ENCODE data around the gene LRBA. TPM values are rescaled to one million over a fixed set of nuclear protein-coding genes. Genes with fewer than 3 reads are reported as not detected.

LRBA gene
- total and polyA plus RNA-seq, 2 donors (not counting 3 experiments of a cell fraction or from before 2014, with no cell fraction given) = 18.0 to 35.1 TPM

DNA sequence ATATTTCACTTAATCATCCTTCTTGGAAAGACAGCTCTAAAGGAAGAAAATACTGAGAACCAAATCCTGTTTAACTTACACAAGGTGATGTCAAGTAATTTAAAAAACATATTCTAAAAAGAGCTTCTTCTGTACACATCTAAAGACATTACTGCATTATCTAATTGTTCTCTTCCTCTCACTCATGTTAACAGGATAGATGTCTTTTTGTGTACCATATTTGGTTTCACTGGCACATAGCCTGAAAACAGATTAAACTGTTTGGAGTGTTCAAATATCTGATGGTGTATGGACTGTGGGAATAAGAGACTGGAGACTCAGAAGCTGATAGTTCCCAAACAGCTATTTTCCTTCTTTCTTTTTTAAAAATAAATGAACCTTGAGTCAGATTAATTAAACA, 646.4 kb downstream of the LRBA start:
- Histone ChIP-seq H3K9ac (replicated peaks; ENCODE audit: extremely low read depth, insufficient read depth, low read length) (no peak overlapping the region), H3K4me1 (ENCODE audit: control insufficient read depth, extremely low read depth, insufficient read depth, low read length) (no peaks in the 10 kb centered on the region), H2AFZ (ENCODE audit: low read depth, low read length) (no peak overlapping the region), H3K9me3 (replicated peaks; ENCODE audit: control insufficient read depth, insufficient read depth, low read length) (no peaks in the 10 kb centered on the region), H3K27ac (ENCODE audit: insufficient read depth, low read depth, low read length) (no peak overlapping the region), H3K36me3 (ENCODE audit: control insufficient read depth in 2 of 2, extremely low read depth in 1 of 2, insufficient read depth in 2 of 2, low read length in 2 of 2) (no peaks in the 10 kb centered on the region), H3K27me3 (ENCODE audit: control insufficient read depth in 2 of 2, insufficient read depth in 2 of 2, low read length in 2 of 2) (no peaks in the 10 kb centered on the region), H3K4me3 (replicated peaks in 1 of 3; ENCODE audit: insufficient read depth in 1 of 3, low read depth in 1 of 3, low read length in 3 of 3) (no peak overlapping the region), H4K20me1 (replicated peaks; ENCODE audit: control insufficient read depth, extremely low read depth, insufficient read depth, low read length) (no peaks in the 10 kb centered on the region), H3K4me2 (ENCODE audit: insufficient read depth, low read length) (no peak overlapping the region), H3K9me1 (replicated peaks; ENCODE audit: control insufficient read depth, extremely low read depth, insufficient read depth, low read length) (no peaks in the 10 kb centered on the region), H3K79me2 (ENCODE audit: control insufficient read depth, insufficient read depth, low read length) (no peaks in the 10 kb centered on the region)
- dilution Hi-C loops (cut with MboI; ENCODE audit: extremely low pct_ligation_motif_present, low sequenced_read_pairs) (no loop called here), intact Hi-C loops (cut with micrococcal nuclease) (no loop called here)
- ChIA-PET POLR2A (no interaction called here), CTCF (interaction anchor here (0.7 to 1.3 kb wide), 5 partner anchors 15 to 177 kb away, joined by 3 to 4 read pairs (median 3); no protein-coding TSS in a partner anchor)
- TF ChIP-seq POLR2A (IDR thresholded peaks at IDR 0.05; ENCODE audit: low read depth, low read length) (no peak), JUN (IDR thresholded peaks at IDR 0.05; ENCODE audit: borderline replicate concordance, insufficient read depth, insufficient read length, low read depth) (no peak)
- no TSS peak for BruUV-seq (replicated peaks)
- FAIRE-seq (no peak), DNase-seq (ENCODE audit: low read depth, low spot score) (no peak)

DNA sequence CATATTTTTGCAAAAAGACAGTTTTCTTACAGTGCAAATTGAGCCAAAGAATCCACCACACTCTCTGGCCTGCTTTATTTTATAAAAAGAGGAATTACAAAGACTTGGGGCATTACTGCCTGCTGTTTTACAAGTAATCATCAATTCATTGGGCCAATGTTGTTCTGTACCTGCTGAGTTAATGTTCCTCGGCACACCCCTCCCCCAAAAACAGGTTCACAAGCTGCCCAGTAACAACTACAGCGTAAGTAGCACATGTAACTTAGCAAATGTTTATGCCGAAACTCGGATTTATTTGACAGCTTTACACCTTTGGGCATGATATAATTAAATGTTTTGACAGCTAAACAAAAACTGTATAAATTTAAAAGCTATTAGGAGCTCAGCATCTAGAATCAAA, 647.8 kb downstream of the LRBA start:
- H2AFZ ChIP-seq (ENCODE audit: low read depth, low read length) = no peak overlapping the region
- no peak overlapping the region for H3K4me2 ChIP-seq (ENCODE audit: insufficient read depth, low read length)
- H3K9me1 ChIP-seq (replicated peaks; ENCODE audit: control insufficient read depth, extremely low read depth, insufficient read depth, low read length) = no peaks in the 10 kb centered on the region
- intact Hi-C loops (cut with micrococcal nuclease) (no loop called here), dilution Hi-C loops (cut with MboI; ENCODE audit: extremely low pct_ligation_motif_present, low sequenced_read_pairs) (no loop called here)
- no peak for TF ChIP-seq POLR2A (IDR thresholded peaks at IDR 0.05; ENCODE audit: low read depth, low read length)
- no peak for TF ChIP-seq GATA2 (IDR thresholded peaks at IDR 0.05; ENCODE audit: insufficient read depth, insufficient read length, low read depth, low read length)
- TF ChIP-seq, protein P1, sequence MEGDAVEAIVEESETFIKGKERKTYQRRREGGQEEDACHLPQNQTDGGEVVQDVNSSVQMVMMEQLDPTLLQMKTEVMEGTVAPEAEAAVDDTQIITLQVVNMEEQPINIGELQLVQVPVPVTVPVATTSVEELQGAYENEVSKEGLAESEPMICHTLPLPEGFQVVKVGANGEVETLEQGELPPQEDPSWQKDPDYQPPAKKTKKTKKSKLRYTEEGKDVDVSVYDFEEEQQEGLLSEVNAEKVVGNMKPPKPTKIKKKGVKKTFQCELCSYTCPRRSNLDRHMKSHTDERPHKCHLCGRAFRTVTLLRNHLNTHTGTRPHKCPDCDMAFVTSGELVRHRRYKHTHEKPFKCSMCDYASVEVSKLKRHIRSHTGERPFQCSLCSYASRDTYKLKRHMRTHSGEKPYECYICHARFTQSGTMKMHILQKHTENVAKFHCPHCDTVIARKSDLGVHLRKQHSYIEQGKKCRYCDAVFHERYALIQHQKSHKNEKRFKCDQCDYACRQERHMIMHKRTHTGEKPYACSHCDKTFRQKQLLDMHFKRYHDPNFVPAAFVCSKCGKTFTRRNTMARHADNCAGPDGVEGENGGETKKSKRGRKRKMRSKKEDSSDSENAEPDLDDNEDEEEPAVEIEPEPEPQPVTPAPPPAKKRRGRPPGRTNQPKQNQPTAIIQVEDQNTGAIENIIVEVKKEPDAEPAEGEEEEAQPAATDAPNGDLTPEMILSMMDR (IDR thresholded peaks at IDR 0.05; ENCODE audit: extremely low read depth in 1 of 2, insufficient read depth in 1 of 2, low read depth in 1 of 2, low read length in 2 of 2) = no peak
- no peak for TF ChIP-seq JUN (IDR thresholded peaks at IDR 0.05; ENCODE audit: borderline replicate concordance, insufficient read depth, insufficient read length, low read depth)
- TF ChIP-seq MYC (IDR thresholded peaks at IDR 0.05; ENCODE audit: low read depth, low read length) = no peak
- TF ChIP-seq EZH2 (IDR thresholded peaks at IDR 0.05; ENCODE audit: borderline replicate concordance, low read depth, low read length, severe bottlenecking) = no peak
- no peak for TF ChIP-seq POLR2AphosphoS5 (IDR thresholded peaks at IDR 0.05; ENCODE audit: insufficient read depth, low read depth, low read length)
- no peak for TF ChIP-seq MAX (IDR thresholded peaks at IDR 0.05; ENCODE audit: insufficient read depth, insufficient read length)
- TF ChIP-seq FOS (IDR thresholded peaks at IDR 0.05; ENCODE audit: borderline replicate concordance, insufficient read depth, low read length) = no peak
- H3K9ac ChIP-seq (replicated peaks; ENCODE audit: extremely low read depth, insufficient read depth, low read length) = no peak overlapping the region
- no peaks in the 10 kb centered on the region for H3K9me3 ChIP-seq (replicated peaks; ENCODE audit: control insufficient read depth, insufficient read depth, low read length)
- DNase-seq (ENCODE audit: low read depth, low spot score) (no peak), FAIRE-seq (no peak)
- POLR2A ChIA-PET = no interaction called here
- no peak overlapping the region for H3K4me3 ChIP-seq (replicated peaks in 1 of 3; ENCODE audit: insufficient read depth in 1 of 3, low read depth in 1 of 3, low read length in 3 of 3)
- no peaks in the 10 kb centered on the region for H3K36me3 ChIP-seq (ENCODE audit: control insufficient read depth in 2 of 2, extremely low read depth in 1 of 2, insufficient read depth in 2 of 2, low read length in 2 of 2)
- no peak overlapping the region for H3K27ac ChIP-seq (ENCODE audit: insufficient read depth, low read depth, low read length)
- H3K4me1 ChIP-seq (ENCODE audit: control insufficient read depth, extremely low read depth, insufficient read depth, low read length) = no peaks in the 10 kb centered on the region
- BruUV-seq (replicated peaks) = no TSS peak
- no peaks in the 10 kb centered on the region for H3K79me2 ChIP-seq (ENCODE audit: control insufficient read depth, insufficient read depth, low read length)
- CTCF ChIA-PET = interaction anchor here (1.1 to 1.2 kb wide), 2 partner anchors 14 to 19 kb away, joined by 3 to 4 read pairs; no protein-coding TSS in a partner anchor
- no peaks in the 10 kb centered on the region for H3K27me3 ChIP-seq (ENCODE audit: control insufficient read depth in 2 of 2, insufficient read depth in 2 of 2, low read length in 2 of 2)
- H4K20me1 ChIP-seq (replicated peaks; ENCODE audit: control insufficient read depth, extremely low read depth, insufficient read depth, low read length) = no peaks in the 10 kb centered on the region
